CD4-positive, alpha-beta T cell treated with Interleukin-15 for 4 hours (primary cell): ENCODE measurements around the gene GEMIN5.

Experiments used
- DNase-seq: peaks from one replicate; pipeline ENCODE4 v3.0.0-alpha.2; 2020; ENCODE audit warnings: low spot score

GEMIN5 gene

DNA sequence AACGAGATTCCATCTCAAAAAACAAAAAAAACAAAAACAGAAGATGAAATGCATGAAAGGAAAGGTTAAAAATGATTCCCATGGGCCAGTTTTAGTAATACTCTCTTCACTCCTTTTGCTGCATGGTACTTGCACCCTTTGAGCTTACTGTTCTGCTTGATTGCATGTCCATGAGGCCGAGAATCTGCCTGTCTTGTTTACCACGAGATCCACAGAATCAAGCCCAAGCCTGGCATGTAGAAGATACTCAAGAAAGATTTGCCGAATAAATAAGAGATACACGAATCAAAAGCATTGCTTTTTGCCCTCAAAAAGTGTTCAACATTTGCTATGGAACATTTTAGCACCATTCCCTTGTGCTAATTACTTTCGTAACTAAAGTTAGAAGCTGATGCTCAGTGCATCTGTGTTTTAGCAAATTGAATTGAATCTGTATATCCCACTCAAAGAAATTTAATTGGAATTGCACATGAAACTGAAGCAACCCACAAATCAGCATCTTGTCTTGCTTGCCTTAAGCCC, 88.7 kb downstream of the GEMIN5 start:
- DNase-seq: no peak

DNA sequence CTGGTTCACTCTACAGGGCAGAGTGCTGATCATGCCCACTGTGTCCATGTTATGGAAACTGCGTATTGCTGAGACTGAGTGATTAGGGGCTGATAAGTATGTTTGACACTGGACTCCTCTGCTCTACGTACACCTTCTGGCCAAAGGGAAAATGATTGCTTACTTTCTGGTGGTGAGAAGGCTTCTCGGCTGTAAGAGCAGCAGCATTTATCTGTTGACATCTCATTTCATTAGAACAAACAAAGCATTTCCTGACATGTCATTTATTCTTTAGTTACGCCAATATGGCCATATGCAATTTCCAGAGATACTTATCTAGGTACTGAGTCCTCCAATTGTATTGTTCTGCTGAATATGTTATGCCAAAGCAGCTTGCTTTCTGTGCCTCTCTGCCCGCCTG, 93.2 kb downstream of the GEMIN5 start:
- DNase-seq: no peak

DNA sequence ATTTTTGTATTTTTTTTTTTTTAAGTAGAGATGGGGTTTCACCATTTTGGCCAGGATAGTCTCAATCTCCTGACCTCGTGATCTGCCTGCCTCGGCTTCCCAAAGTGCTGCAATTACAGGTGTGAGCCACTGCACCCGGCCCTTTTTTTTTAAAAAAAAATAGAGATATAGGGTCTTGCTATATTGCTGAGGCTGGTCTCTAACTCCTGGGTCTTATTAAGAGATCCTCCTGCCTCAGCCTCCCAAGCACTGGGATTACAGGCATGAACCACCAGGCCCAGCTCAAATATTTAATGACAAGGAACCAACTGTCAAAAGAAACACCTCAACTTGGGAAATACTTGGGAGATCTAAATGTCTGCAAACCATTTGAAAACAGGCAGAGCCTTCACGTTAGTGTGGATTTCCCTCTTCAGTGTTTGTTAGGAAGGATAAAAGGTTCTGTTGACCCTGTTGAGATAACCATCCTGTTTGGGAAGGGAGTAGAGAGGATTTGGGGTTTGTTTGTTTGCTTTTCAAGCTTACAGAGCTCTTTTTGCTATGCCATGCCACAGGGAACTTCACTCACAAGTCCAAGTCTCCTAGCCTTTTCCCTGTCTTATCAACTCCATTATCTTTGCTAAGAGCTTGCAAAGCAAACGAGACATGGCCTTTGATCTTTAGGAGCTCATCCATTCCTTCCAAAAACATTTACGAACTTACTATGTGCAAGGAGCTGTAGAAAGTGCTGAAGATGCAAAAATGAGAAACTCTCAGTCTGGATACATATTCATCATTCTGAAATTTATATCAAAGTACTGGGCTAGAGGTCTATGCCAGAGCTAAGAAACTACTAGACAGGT, 95.1 kb downstream of the GEMIN5 start:
- no peak for DNase-seq

DNA sequence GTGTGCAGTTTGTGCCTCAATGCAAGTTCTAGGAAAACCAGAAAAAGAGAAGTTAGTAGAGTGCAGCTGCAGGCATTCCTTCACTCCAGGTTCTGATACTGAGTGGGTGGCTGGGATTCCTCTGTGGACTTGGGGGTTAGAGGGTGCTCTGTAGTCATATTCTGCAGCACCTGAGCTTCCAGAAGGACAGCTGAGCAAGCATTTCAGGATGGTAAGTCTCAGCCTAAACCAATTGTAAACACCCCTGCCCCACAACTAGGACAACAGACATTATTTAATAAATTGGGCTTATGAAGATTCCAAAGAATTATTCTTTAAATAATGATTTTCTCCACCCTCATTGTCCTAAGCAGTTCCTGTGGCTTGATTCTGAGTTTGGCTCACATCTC, 96.7 kb downstream of the GEMIN5 start:
- no peak for DNase-seq

DNA sequence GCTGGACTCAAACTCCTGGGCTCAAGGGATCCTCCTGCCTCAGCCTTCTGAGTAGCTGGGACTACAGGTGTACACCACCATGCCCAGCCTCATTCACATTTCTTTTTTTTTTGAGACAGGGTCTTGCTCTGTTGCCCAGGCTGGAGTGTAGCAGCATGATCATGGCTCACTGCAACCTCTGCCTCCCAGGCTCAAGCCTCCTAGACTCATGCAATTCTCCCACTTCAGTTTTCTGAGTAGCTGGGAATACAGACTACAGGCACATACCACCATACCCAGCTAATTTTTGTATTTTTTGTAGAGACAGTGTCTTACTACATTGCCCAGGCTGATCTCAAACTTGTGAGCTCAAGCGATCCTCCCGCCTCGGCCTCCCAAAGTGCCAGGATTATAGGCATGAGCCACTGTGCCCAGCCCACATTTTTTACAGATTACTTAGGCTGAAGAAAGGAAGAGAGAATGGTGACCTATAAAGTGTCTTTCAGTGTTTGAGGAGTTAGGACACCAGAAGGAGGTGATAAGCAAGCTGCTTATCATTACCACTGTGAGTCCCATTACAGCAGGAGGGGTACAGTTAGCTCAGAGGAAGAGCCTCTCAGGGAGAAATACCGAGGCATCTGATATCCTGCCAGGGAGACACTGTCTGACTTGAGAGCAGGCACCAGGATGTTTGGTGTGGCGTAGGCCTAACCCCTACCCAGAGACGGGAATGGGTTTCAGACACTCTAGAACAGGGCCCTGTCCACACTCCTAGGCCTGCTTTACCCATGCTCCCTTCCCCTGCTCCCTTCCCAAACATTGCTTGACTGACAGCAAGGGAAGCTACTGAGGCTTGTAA, 97.4 kb downstream of the GEMIN5 start:
- DNase-seq: no peak
